MCF 10A (cell line): ENCODE results near the gene MEF2C. TPM values are rescaled to one million over a fixed set of nuclear protein-coding genes. Genes with fewer than 3 reads are reported as not detected.
"Not testable (repeated sequence)": the region's sequence is repeated elsewhere in the genome, so short reads cannot be mapped to it uniquely, and the experiment has no call there.

Source experiments
- BruUV-seq: library from RNA; stranded (reverse); fragments of 400-500 nt; replicated peaks from 2 replicates; lab custom pipeline; 2021; lab: Mats Ljungman, UMichigan
- CTCF ChIA-PET: fragments of 300-600 bp; sonication (Branson Sonifier 250); formaldehyde crosslinking; extraction: SDS; loops from one replicate; lab custom pipeline; 2021; ENCODE audit warnings: antibody characterized with exemption, inconsistent platforms; lab: Yijun Ruan, JAX
- POLR2A ChIA-PET: fragments of 300-600, 350-650 bp; sonication (Branson Sonifier 250); formaldehyde crosslinking; extraction: SDS; loops from one replicate; lab custom pipeline; 2020; ENCODE audit warnings: antibody characterized with exemption, inconsistent platforms; lab: Yijun Ruan, JAX
- DNase-seq: peaks from one replicate; pipeline ENCODE4 v3.0.0-alpha.2; 2018; ENCODE audit not compliant: unreplicated experiment
- H3K27ac Mint-ChIP-seq: one replicate; pipeline ENCODE4 v1.8.0; 2022; ENCODE audit warnings: mild to moderate bottlenecking, low read depth, mixed read lengths; ENCODE audit not compliant: unreplicated experiment
- H3K27me3 Mint-ChIP-seq: one replicate; pipeline ENCODE4 v1.8.0; 2022; ENCODE audit warnings: mixed read lengths; ENCODE audit not compliant: insufficient read depth, unreplicated experiment
- H3K36me3 Mint-ChIP-seq: one replicate; pipeline ENCODE4 v1.8.0; 2022; ENCODE audit warnings: mild to moderate bottlenecking, moderate library complexity, mixed read lengths; ENCODE audit not compliant: insufficient read depth, unreplicated experiment
- H3K4me1 Mint-ChIP-seq: one replicate; pipeline ENCODE4 v1.8.0; 2022; ENCODE audit warnings: mixed read lengths; ENCODE audit not compliant: insufficient read depth, unreplicated experiment
- H3K4me3 Mint-ChIP-seq: one replicate; pipeline ENCODE4 v1.8.0; 2022; ENCODE audit warnings: mild to moderate bottlenecking, moderate library complexity, mixed read lengths; ENCODE audit not compliant: unreplicated experiment
- H3K9me3 Mint-ChIP-seq: one replicate; pipeline ENCODE4 v1.8.0; 2022; ENCODE audit warnings: mixed read lengths; ENCODE audit not compliant: unreplicated experiment
- CTCF ChIP-seq: fragments of 200-600 bp; IDR thresholded peaks from one replicate; pipeline ENCODE4 v1.8.0; 2022; ENCODE audit warnings: antibody characterized with exemption, mild to moderate bottlenecking; ENCODE audit not compliant: unreplicated experiment
- intact Hi-C: fragments of 100-400 bp; cut with micrococcal nuclease; formaldehyde crosslinking; loops from 2 replicates; pipeline ENCODE4 v1.14.1; 2022
- total RNA-seq: library from RNA; stranded (reverse); gene quantifications from 2 replicates; pipeline ENCODE4 v1.2.3, GENCODE V29; 2022

MEF2C gene
- total RNA-seq, 1 experiment from 2014 or later: 0.05 TPM

DNA sequence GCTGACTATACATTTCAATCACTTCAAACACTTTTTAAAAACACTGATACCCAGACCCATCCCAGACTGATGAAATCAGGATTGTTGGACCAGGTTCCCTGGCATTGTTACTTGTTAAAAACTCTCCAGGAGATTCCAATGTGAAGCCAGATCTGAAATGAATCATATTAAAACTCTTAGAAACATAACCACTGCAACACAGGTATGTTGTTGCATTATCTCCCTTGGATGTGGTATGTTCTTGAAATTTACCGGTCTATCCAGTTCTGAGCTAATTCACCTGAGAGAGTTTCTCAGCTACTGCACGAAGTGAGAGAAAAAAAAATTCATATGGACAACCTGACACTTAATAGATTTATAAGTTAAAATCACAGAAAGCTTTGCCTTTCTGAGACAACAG, 21.8 kb downstream of the MEF2C start:
- CTCF ChIA-PET: interaction anchor here (0.6 kb wide), 1 partner anchor 31 kb away, joined by 3 read pairs; no protein-coding TSS in a partner anchor
- Mint-ChIP-seq H3K27me3 (peaks cover 12% of the 10 kb centered on the region), H3K9me3 (no peaks in the 10 kb centered on the region), H3K27ac (no peak overlapping the region), H3K36me3 (no peaks in the 10 kb centered on the region), H3K4me1 (no peaks in the 10 kb centered on the region), H3K4me3 (no peak overlapping the region)
- no peak for DNase-seq
- POLR2A ChIA-PET: no interaction called here
- no TSS peak for BruUV-seq
- intact Hi-C loops: no loop called here
- TF ChIP-seq CTCF: no peak

DNA sequence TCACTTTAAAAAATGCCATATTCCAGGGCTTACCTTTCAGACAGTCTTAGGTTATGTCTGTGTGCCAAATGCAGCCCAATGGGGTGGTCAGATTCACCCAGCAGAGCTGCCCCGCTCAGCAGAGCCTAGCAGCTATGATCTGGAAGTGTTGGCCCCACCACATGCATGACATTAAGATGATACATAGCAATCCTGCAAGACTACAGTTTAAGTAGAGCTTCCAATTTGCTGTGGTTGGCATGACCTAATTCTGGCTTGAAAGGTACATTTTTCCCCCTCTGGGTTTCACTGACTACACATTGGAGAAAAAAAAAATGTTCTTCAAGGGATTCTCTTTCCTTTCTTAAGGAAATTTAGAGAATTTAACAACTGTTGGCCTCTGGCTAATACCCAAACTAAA, 22.5 kb downstream of the MEF2C start:
- Mint-ChIP-seq H3K27me3 (peaks cover 12% of the 10 kb centered on the region), H3K4me3 (no peak overlapping the region), H3K9me3 (no peaks in the 10 kb centered on the region), H3K36me3 (no peaks in the 10 kb centered on the region), H3K27ac (no peak overlapping the region), H3K4me1 (no peaks in the 10 kb centered on the region)
- no TSS peak for BruUV-seq
- intact Hi-C loops: no loop called here
- ChIA-PET POLR2A (interaction anchor here (0.6 kb wide), 1 partner anchor 1402 kb away, joined by 3 read pairs; no protein-coding TSS in a partner anchor), CTCF (interaction anchor here (0.6 kb wide), 1 partner anchor 31 kb away, joined by 3 read pairs; no protein-coding TSS in a partner anchor)
- no peak for DNase-seq
- no peak for TF ChIP-seq CTCF

- POLR2A ChIA-PET: no interaction called here
- no TSS peak for BruUV-seq
- no peak overlapping the region for H3K27ac Mint-ChIP-seq
These were observed 24.6 kb downstream of the MEF2C start for GRCh38 chr5:88858392-88858791.

DNA sequence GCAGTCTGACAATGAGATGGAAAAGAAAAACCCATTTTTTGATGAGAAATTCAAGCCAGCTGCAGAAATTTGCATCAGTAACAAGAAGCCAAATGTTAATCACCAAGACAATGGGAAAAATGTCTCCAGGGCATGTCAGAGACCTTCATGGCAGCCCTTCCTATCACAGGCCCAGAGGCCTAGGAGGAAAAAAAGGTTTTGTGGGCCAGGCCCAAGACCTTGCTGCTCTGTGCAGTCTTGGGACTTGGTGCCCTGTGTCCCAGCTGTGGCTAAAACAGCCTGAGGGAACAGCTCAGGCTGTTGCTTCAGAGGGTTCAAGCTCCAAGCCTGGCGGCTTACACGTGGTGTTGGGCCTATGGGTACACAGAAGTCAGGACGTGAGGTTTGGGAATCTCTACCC, 26.6 kb downstream of the MEF2C start:
- H3K36me3 Mint-ChIP-seq, H3K4me3 Mint-ChIP-seq, intact Hi-C loops, H3K27ac Mint-ChIP-seq, H3K9me3 Mint-ChIP-seq, DNase-seq, BruUV-seq, POLR2A ChIA-PET, H3K4me1 Mint-ChIP-seq: not testable (repeated sequence)
- CTCF ChIA-PET: interaction anchor here (0.5 to 0.6 kb wide), 2 partner anchors 33 to 1531 kb away, joined by 4 to 5 read pairs; no protein-coding TSS in a partner anchor
- H3K27me3 Mint-ChIP-seq: peaks cover 33% of the 10 kb centered on the region

More at GRCh38 chr5:88858392-88858791, 24.6 kb downstream of the MEF2C start:
- H3K4me3 Mint-ChIP-seq: no peak overlapping the region
- intact Hi-C loops: no loop called here
- H3K27me3 Mint-ChIP-seq: peaks cover 28% of the 10 kb centered on the region
- TF ChIP-seq CTCF: no peak
- no peak for DNase-seq
- H3K4me1 Mint-ChIP-seq: no peaks in the 10 kb centered on the region
- CTCF ChIA-PET: no interaction called here
- H3K9me3 Mint-ChIP-seq: no peaks in the 10 kb centered on the region
- no peaks in the 10 kb centered on the region for H3K36me3 Mint-ChIP-seq

GRCh38 chr5:88854769-88855168, 28.2 kb downstream of the MEF2C start:
- Mint-ChIP-seq H3K36me3 (no peaks in the 10 kb centered on the region), H3K9me3 (no peaks in the 10 kb centered on the region), H3K4me3 (no peak overlapping the region), H3K27ac (no peak overlapping the region), H3K27me3 (peaks cover 47% of the 10 kb centered on the region), H3K4me1 (no peaks in the 10 kb centered on the region)
- no peak for DNase-seq
- no peak for TF ChIP-seq CTCF
- intact Hi-C loops: no loop called here
- no TSS peak for BruUV-seq
- ChIA-PET POLR2A (no interaction called here), CTCF (no interaction called here)
